Smooth muscle cell (in vitro differentiated cells): ENCODE measurements around the gene PLPPR1. TPM values are rescaled to one million over a fixed set of nuclear protein-coding genes. Genes with fewer than 3 reads are reported as not detected.

Experiments used
- DNase-seq: peaks from one replicate; lab custom pipeline; 2025; ENCODE audit not compliant: unreplicated experiment; lab: John Stamatoyannopoulos, UW
- H2AFZ ChIP-seq: fragments of 200-600 bp; sonication (generic); 2 replicates; pipeline ENCODE4 v1.6.0; 2016; ENCODE audit warnings: antibody characterized with exemption, low read depth, mild to moderate bottlenecking
- H3F3A ChIP-seq: fragments of 200-600 bp; sonication (generic); 2 replicates; pipeline ENCODE4 v1.6.0; 2017; ENCODE audit warnings: antibody characterized with exemption, low read depth
- H3K27ac ChIP-seq: fragments of 200-600 bp; sonication (generic); 2 replicates; pipeline ENCODE4 v1.5.1; 2016; ENCODE audit warnings: low read depth, mild to moderate bottlenecking
- H3K27me3 ChIP-seq: fragments of 200-600 bp; sonication (generic); 2 replicates; pipeline ENCODE4 v1.6.1; 2016; ENCODE audit warnings: low read depth, mild to moderate bottlenecking
- H3K36me3 ChIP-seq: fragments of 200-600 bp; sonication (generic); 2 replicates; pipeline ENCODE4 v1.5.1; 2016; ENCODE audit warnings: low read depth
- H3K4me1 ChIP-seq: fragments of 200-600 bp; sonication (generic); 2 replicates; pipeline ENCODE4 v1.5.1; 2016; ENCODE audit warnings: low read depth
- H3K4me2 ChIP-seq: fragments of 200-600 bp; sonication (generic); 2 replicates; pipeline ENCODE4 v1.6.0; 2016; ENCODE audit warnings: mild to moderate bottlenecking
- H3K4me3 ChIP-seq: fragments of 200-600 bp; sonication (generic); 2 replicates; pipeline ENCODE4 v1.5.1; 2016; ENCODE audit warnings: mild to moderate bottlenecking
- H3K79me2 ChIP-seq: fragments of 200-600 bp; sonication (generic); 2 replicates; pipeline ENCODE4 v1.6.0; 2016; ENCODE audit warnings: low read depth, mild to moderate bottlenecking
- H3K9ac ChIP-seq: fragments of 200-600 bp; sonication (generic); 2 replicates; pipeline ENCODE4 v1.6.0; 2016; ENCODE audit warnings: low read depth
- H3K9me3 ChIP-seq: fragments of 200-600 bp; sonication (generic); replicated peaks from 2 replicates; pipeline ENCODE4 v1.5.1; 2016; ENCODE audit warnings: low read depth
- H4K20me1 ChIP-seq: fragments of 200-600 bp; sonication (generic); 2 replicates; pipeline ENCODE4 v1.6.0; 2016; ENCODE audit warnings: low read depth
- WGBS: methylation state at CpG from one replicate; pipeline ENCODE4 v1.1.7; 2016; ENCODE audit warnings: low lambda C conversion rate; 5-methylcytosine and 5-hydroxymethylcytosine counted together
- polyA plus RNA-seq: library from polyadenylated mRNA; unstranded; fragments of >200 nt; fragmentation: Nextera tagmentation; extraction: Ambion mirVana; gene quantifications from 2 replicates; pipeline ENCODE4 v1.2.1, GENCODE V29; 2016
- total RNA-seq: library from RNA; depleted of rRNA; stranded (reverse); fragments of >200 nt; gene quantifications from 2 replicates; pipeline ENCODE4 v1.2.3, GENCODE V29; 2014
- TF ChIP-seq, protein P1 (sequence below): fragments of 200-600 bp; sonication (generic); IDR thresholded peaks from 2 replicates; pipeline ENCODE4 v1.5.1; 2017; ENCODE audit warnings: borderline replicate concordance, mild to moderate bottlenecking, antibody characterized with exemption; ENCODE audit not compliant: insufficient read depth, poor library complexity, severe bottlenecking

Gene PLPPR1
- total and polyA plus RNA-seq, 2 experiments from 2014 or later, result not detected

DNA sequence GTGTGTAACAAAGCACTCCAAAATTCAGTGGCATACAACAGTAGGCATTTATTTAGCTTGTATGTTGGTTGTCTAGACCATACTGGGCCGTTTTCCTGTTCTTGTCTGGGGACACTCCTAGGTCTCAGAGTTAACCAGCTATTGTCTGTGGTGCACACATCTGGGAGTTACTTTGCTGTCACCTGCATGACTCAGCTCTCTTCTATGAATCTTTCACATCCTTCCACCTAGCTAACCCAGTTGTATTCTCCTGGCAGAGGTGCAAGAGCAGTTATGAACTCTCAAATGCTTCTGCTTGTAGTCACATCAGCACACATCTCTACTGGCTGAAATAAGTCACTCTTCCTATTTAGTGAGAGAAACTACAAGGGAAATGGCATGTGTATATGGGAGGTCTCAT lies 218.2 kb downstream of the PLPPR1 start:
- Histone ChIP-seq H3K9me3 (no peaks in the 10 kb centered on the region), H3K27ac (no peak overlapping the region), H2AFZ (no peak overlapping the region), H4K20me1 (no peaks in the 10 kb centered on the region), H3K36me3 (no peaks in the 10 kb centered on the region), H3K4me2 (no peak overlapping the region), H3K27me3 (peaks cover 10% of the 10 kb centered on the region), H3K79me2 (no peaks in the 10 kb centered on the region), H3F3A (no peaks in the 10 kb centered on the region), H3K9ac (no peak overlapping the region), H3K4me1 (no peaks in the 10 kb centered on the region), H3K4me3 (no peak overlapping the region)
- TF ChIP-seq, protein P1, sequence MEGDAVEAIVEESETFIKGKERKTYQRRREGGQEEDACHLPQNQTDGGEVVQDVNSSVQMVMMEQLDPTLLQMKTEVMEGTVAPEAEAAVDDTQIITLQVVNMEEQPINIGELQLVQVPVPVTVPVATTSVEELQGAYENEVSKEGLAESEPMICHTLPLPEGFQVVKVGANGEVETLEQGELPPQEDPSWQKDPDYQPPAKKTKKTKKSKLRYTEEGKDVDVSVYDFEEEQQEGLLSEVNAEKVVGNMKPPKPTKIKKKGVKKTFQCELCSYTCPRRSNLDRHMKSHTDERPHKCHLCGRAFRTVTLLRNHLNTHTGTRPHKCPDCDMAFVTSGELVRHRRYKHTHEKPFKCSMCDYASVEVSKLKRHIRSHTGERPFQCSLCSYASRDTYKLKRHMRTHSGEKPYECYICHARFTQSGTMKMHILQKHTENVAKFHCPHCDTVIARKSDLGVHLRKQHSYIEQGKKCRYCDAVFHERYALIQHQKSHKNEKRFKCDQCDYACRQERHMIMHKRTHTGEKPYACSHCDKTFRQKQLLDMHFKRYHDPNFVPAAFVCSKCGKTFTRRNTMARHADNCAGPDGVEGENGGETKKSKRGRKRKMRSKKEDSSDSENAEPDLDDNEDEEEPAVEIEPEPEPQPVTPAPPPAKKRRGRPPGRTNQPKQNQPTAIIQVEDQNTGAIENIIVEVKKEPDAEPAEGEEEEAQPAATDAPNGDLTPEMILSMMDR, result no peak
- DNase-seq, result no peak
- 83% methylated on average over 1 of the region's 1 CpG for WGBS

DNA sequence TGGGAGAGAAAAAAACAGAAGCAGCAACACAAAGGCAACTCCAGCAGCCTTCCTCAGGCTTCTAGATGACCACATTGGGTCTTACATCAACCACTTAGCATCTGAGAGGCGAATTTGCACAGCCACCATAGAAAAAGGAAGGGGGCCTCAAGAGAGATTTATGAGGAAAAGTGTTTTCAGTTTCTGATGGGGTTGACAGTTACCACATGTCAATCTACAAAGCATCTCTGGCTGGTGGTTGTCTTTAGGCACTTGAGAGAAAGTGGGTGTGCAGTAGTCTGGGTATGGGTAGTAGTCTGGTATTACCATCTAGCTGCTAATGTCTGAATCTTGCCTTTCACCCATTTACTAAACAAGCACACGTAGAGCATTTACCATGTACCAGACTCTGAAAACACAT lies 218.8 kb downstream of the PLPPR1 start:
- no peak overlapping the region for H3K4me3 ChIP-seq

DNA sequence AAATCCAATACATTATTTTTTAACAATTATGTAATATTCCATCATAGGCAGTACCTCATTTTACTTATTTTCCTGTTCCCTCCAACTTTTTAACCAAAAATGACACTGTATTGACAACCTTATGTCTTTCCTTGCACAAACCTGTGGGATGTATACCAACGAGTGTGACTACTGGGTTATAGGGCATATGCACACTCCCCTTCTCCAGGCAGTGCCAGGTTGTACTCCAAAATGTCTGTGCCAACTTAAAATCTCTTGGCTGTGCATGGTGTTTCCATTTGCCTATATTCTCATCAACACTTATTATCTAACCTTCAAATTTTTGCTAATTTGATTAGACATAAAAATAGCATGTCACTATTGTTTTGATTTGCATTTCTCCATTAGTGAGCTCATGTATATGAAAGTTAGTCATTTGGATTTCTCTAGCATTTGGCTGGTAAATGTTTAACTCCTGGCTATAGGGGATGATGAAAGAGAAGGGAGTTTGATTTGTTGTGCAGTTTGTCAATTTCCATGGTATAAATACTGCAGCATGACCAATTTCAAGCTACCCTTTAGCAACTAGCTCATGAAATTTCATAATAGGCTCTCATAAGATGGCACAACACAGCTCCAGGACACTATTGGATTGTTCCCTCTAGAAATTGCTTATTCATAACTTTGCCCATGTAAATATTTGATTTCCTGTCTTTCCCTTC lies 226.4 kb downstream of the PLPPR1 start:
- peaks cover 41% of the 10 kb centered on the region for H3K27me3 ChIP-seq
- no peak overlapping the region for H3K4me3 ChIP-seq
- no peaks in the 10 kb centered on the region for H3K36me3 ChIP-seq
- no peaks in the 10 kb centered on the region for H3F3A ChIP-seq
- DNase-seq, result no peak
- 81% methylated on average over 1 of the region's 1 CpG for WGBS
- no peaks in the 10 kb centered on the region for H3K4me1 ChIP-seq
- TF ChIP-seq, protein P1, result no peak
- no peaks in the 10 kb centered on the region for H3K9me3 ChIP-seq
- H2AFZ ChIP-seq, result no peak overlapping the region
- H3K9ac ChIP-seq, result no peak overlapping the region
- H4K20me1 ChIP-seq, result no peaks in the 10 kb centered on the region
- H3K4me2 ChIP-seq, result no peak overlapping the region
- H3K27ac ChIP-seq, result no peak overlapping the region
- H3K79me2 ChIP-seq, result no peaks in the 10 kb centered on the region

More for the DNA sequence above, 218.8 kb downstream of the PLPPR1 start:
- TF ChIP-seq, protein P1, result no peak
- no peaks in the 10 kb centered on the region for H3F3A ChIP-seq
- no peaks in the 10 kb centered on the region for H3K79me2 ChIP-seq
- no peaks in the 10 kb centered on the region for H4K20me1 ChIP-seq
- peaks cover 10% of the 10 kb centered on the region for H3K27me3 ChIP-seq
- no peak overlapping the region for H2AFZ ChIP-seq
- no peaks in the 10 kb centered on the region for H3K9me3 ChIP-seq
- H3K4me1 ChIP-seq, result no peaks in the 10 kb centered on the region
- no peak for DNase-seq
- no peak overlapping the region for H3K27ac ChIP-seq
- H3K4me2 ChIP-seq, result no peak overlapping the region
- H3K36me3 ChIP-seq, result no peaks in the 10 kb centered on the region
- no peak overlapping the region for H3K9ac ChIP-seq
- 90% methylated on average over 2 of the region's 2 CpGs for WGBS

DNA sequence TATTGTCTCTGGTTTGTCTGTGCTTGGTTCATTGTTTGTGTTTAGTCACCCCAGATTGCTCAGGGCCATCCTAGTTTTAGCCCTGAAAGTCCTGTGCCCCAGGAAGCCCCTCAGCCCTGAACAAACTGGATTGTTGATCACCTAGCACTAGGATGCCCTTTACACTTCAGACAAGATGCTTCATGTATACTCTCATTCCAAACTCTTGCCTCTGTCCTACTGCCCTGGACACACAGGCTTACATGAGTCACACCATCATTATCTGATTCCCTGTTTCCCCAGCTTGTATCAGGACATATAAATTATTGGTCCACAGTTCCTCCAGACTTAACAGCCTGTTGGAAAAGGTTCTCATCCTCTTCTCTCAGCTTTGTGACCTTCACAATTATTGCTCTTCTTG lies 236.2 kb downstream of the PLPPR1 start:
- H3F3A ChIP-seq, result no peaks in the 10 kb centered on the region
- DNase-seq, result no peak
- no peak overlapping the region for H3K9ac ChIP-seq
- H3K4me1 ChIP-seq, result peaks cover 2% of the 10 kb centered on the region
- H3K36me3 ChIP-seq, result no peaks in the 10 kb centered on the region
- peaks cover 37% of the 10 kb centered on the region for H3K27me3 ChIP-seq
- H3K79me2 ChIP-seq, result no peaks in the 10 kb centered on the region
- TF ChIP-seq, protein P1, result no peak
- no peak overlapping the region for H3K4me3 ChIP-seq
- H3K9me3 ChIP-seq, result no peaks in the 10 kb centered on the region
- no peak overlapping the region for H2AFZ ChIP-seq
- no peak overlapping the region for H3K27ac ChIP-seq
- no peak overlapping the region for H3K4me2 ChIP-seq
- no peaks in the 10 kb centered on the region for H4K20me1 ChIP-seq
